GM08714 (cell line): ENCODE measurements around the gene NAA40.
A peak's percentile ranks its signal among the peaks of the same experiment; 100 is the strongest.

Experiments
- H3K4me3 ChIP-seq: fragments of 200-500 bp; sonication (Bioruptor generic); 2 replicates; pipeline ENCODE4 v1.5.1; 2014; ENCODE audit warnings: mild to moderate bottlenecking, low read length, inconsistent platforms
- ZNF274 ChIP-seq: IDR thresholded peaks from 2 replicates; pipeline ENCODE4 v1.6.1; 2012; ENCODE audit warnings: mild to moderate bottlenecking, low read depth, low read length

Gene NAA40

DNA sequence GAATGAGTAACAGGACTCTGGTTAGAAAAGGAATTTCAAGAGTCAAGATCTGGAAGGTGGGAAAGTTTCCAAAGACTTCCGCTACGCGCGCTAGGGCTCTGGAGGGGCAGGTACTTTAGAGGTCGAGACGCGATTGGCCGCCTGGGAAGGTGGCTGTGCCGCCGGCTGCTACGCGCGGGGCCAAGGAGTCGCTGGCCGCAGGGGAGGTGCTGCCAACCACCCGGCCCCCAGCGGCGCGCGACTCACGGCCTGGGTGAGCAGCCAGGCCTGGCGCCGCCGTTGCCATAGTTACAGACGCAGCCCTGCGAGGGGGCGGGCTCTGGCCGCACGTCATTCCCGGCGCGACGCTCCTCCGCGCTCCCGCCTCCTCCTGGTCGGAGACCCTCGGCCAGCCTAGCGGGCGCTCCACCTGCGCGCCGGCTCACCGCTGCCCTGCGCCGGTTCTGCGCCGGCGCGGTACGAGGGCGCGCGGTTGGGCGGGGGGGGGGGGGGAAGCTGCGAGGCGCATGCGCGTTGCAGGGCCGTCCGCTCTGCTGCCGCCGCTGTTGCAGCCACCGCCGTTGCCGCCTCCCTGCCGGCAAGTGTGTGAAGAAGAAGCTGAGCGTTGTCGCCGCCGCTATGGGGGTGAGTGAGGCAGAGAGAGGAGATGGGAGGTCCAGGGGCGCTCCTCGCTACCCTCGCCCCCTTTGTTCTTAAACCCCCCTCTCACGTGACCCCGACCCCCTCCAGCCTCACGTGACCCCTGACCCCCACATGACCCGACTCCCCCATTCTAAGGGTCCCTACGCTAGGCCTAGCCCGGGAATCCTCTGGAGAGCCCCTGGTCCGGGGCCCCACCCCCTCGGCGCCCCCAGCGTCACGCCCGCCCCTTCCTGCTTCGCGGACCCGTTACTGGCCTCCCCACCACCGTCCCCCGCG, at the start of gene NAA40:
TSS of gene NAA40 (plus strand) at position 524 of the 918 bp plus-strand sequence. CDS start at position 619, 95 bp downstream.
- peak within 1 kb of the TSS; percentile 90 for H3K4me3 ChIP-seq
- no peak for TF ChIP-seq ZNF274

DNA sequence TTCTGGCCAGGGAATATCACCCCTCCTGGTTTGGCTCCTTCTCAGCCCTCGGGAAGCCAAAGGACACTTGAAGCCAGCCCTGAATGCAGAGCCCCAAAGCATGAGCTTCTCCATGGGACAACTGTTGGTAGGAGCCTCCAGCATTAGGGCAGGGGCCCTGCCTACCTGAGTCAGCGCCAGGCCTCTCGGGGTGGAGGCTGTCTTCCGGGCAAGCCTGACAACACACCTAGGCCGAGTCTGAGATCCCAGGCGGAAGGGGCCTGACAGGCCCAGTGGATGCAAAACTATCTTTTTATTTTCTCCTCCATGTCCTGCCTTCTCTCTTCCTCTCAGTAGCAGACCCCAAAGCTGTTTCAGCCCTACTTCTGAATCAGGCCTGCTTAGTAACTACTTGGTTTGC, 49.5 kb upstream of the NAA40 start:
- H3K4me3 ChIP-seq = no peak overlapping the region; the same call in 1 of the 2 replicates
- TF ChIP-seq ZNF274 = no peak

DNA sequence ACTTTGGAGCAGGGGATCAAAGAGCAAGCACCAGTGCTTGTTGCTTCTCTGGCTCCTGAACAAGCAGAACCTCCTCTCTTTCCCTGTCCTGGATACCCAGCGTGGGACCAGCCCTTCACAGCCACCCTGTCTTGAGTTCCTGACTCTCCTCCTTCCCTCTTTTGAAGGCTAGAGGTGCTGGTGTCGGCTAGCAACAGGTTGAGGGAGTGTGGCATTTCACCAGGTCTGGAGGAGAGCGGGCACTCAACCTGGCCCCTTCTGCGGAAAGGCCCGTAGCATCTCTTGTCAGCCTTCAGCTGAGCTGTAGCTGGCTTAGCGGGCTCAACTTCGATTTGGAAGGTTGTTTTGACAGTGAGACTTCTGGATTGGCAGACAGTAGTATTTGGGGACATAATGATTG, 48.4 kb upstream of the NAA40 start:
- TF ChIP-seq ZNF274 = no peak
- no peak overlapping the region for H3K4me3 ChIP-seq

DNA sequence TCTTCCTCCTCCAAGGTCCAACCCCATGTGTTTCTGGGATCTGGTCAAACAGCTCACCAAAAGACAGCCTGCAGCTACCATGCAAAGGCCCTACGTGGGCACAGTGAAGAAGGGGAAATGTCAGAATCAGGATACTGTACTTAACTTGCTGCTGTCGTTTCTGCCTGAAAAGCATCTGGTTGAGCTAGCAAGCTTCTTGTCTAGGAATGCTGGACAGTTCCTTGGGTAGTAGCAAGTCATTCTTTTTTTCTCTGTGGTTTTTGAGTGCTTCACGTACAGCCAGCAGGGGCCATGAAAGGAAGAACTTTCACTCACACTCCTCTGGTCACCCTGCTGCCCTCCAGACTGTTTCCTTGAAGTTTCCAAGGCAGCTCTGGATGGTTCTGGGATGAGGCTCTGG, 46.6 kb upstream of the NAA40 start:
- TF ChIP-seq ZNF274 = no peak
- no peak overlapping the region for H3K4me3 ChIP-seq

DNA sequence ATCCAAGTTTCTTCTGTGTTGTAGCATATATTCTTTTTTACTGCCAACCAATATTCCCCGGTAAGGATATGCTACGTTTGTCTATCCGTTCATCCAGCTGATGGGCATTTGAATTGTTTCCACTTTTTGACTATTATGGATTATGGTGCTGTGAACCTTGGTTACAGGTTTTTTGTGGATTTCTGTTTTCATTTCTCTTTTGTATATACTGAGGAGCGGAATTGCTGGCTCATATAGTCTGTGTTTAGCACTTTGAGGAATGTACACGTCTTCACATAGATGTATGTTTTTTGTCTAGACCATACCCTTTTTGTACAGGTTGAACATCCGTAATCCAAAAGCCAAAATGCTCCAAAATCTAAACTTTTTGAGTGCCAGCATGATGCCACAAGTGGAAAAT, 45.4 kb upstream of the NAA40 start:
- no peak overlapping the region for H3K4me3 ChIP-seq
- no peak for TF ChIP-seq ZNF274

DNA sequence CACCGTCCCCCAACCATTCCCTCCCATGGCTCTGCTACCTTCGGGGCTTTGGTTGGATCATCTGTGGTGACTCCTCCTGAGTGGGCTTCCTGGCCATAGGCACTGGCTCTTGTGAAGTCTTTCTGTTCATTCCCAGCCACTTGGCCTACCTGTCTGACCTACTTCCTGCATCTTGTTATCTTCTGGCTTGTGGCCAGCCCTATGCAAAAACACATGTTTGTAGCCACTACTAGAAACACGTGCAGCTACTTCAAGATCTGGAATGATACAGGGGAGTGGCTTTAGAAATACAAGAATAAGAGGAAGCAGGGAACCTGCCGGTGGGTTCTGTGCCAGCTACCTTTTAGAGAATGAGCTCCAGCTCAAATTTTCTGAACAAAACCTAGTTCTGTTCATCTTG, 42.7 kb upstream of the NAA40 start:
- no peak overlapping the region for H3K4me3 ChIP-seq
- no peak for TF ChIP-seq ZNF274

DNA sequence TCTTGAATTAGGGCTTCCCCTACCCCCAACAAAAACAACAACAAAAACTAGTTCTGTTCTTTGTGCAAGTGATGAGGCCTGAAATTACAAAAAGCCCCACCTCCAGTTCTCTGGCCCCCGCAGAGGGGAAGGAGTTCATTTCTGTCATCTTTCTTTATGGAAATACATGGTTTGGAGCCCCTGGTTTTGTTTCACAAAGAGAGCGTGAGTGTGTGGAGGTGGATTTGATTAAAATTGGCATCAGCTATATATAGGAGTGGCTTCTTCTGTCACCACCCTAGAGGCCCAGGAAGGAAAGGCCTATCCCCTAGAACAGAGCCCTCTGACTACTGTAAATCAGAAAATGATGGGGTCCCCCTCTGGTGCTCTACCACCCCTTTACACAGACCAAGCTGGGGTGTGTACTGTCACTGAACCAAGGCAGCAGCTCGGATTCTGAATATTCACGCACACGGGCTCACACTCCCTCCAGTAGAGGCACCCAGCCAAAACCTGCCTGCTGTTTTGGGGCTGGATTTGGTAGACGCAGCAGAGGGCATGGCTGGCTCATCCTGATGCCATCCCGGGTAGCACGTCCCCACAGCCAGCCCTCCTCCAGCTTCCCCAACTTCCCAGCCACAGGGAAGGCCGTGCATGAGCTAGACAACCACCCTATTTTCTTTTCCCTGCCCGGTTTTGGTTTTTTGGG, 41.2 kb upstream of the NAA40 start:
- no peak for TF ChIP-seq ZNF274
- H3K4me3 ChIP-seq = no peak overlapping the region

DNA sequence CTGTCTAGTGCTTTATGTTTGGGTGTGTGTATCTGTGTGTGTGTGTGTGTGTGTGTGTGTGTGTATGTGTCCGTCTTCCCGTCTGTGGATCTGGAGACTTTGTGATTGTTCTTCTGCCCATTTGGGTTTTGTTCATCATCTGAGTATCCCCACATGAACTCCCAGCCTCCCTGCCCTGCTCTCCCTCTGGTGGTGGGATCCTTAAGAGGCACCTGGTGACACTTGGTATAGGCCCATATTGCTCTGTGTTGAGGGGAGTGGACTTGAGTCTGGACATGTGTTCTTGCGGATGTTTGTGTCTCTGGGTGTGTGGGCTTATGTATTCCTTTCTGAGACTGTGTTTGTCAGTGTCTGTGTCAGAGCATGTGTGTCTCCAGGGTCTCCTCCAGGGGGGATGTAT, 37.1 kb upstream of the NAA40 start:
- TF ChIP-seq ZNF274 = no peak
- no peak overlapping the region for H3K4me3 ChIP-seq

DNA sequence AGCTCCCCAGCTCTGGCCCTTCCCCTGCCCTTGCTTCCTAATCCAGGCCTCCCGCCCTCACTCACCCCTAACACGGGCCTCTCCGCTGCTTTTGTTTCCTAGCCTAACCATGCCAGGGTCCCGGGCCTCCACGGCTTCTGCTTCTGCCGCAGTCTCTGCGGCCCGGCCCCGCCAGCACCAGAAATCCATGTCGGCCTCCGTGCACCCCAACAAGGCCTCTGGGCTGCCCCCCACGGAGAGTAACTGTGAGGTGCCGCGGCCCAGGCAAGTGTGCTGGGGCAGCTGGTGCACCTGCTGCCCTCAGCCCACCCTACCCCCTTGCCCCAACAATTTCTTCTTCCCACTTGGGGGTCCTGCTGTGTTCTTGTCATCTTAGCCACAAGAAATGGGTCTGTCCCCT, 34.9 kb upstream of the NAA40 start:
- no peak for TF ChIP-seq ZNF274
- H3K4me3 ChIP-seq = no peak overlapping the region

DNA sequence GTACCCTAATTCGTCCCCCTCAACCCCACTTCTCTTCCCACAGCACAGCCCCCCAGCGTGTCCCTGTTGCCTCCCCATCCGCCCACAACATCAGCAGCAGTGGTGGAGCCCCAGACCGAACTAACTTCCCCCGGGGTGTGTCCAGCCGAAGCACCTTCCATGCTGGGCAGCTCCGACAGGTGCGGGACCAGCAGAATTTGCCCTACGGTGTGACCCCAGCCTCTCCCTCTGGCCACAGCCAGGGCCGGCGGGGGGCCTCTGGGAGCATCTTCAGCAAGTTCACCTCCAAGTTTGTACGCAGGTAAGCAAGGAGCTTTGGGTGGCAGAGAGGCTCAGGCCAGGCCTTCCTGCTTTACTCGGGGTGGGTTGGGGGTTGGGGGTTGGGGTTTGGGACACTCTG, 34.1 kb upstream of the NAA40 start:
- H3K4me3 ChIP-seq = no peak overlapping the region
- no peak for TF ChIP-seq ZNF274

DNA sequence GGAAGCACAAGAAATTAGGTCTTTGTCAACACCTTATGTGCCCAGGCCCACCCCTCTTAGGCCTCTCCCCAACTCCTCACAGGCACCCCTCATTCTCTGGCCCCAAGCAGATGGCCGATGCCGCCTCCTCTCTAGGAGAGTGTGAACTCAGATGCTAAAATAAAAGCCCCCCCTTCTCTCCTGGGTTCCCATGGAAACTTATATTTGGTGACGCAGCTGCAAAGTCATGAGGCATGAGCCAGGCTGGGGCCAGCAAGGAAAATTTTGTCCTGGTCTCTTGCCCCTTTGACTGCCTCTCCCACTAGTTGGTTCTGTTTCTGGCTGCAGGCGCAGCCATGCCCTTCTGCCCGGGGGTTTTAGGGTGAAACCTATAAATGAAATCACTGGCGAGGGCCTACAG, 33.6 kb upstream of the NAA40 start:
- no peak for TF ChIP-seq ZNF274
- H3K4me3 ChIP-seq = no peak overlapping the region

DNA sequence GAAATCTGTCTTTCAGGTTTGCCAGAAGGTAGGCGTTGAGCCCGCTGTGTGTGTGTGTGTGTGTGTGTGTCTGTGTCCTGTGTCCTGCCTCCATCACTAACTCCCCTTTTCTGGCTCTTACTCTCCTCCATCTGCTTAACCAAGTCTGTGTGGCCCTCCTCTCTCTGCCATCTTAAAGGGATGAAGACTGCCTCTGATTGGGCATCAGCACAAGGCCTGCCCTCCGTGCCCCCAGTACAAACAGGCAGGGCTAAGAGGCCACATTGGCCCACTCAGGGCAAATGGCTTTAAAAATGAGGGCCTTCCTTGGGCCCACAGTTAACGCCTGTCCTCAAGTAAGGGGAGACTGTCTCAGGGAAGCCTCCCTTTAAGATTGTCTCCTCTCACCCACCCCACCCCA, 32.7 kb upstream of the NAA40 start:
- H3K4me3 ChIP-seq = no peak overlapping the region
- TF ChIP-seq ZNF274 = no peak

DNA sequence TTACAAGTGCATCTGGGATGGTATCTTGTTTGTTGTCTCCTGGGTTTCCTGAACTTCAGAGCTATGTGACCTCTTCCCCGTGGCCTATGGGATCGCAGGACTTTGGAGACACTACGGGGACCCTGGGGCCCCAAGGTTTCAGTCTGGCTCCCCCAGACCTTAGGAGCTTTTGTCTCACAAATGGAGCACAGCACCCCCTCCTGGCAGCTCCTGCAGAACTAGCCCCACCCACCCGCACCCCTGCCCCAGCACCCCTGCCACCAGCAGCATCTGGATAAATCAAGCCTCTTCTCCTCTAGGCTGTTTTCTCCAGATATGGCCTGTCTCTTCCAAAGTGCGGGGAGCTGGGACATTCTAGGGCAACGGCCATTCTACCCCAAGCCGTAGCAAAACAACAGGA, 32.2 kb upstream of the NAA40 start:
- no peak overlapping the region for H3K4me3 ChIP-seq
- no peak for TF ChIP-seq ZNF274

DNA sequence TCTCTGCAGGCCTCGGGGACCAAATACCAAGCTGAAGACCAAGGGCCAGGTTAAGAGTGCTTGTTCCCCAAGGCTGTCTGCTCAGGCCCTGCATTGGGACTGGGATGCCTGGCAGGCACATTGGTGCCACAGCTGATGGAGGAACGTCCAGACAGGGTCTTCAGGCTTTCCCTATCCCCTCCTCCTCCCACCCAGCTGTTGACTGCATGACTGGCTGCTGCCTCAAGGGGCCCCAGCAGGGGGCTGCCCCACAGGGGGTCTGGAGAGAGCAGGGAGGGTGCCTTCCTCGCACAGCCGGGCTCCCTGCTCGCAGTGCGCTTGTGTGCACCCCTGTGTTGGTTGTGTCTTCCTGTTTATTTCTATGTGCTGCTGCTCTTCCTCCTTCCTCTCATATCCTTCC, 31.7 kb upstream of the NAA40 start:
- no peak overlapping the region for H3K4me3 ChIP-seq
- TF ChIP-seq ZNF274 = no peak

DNA sequence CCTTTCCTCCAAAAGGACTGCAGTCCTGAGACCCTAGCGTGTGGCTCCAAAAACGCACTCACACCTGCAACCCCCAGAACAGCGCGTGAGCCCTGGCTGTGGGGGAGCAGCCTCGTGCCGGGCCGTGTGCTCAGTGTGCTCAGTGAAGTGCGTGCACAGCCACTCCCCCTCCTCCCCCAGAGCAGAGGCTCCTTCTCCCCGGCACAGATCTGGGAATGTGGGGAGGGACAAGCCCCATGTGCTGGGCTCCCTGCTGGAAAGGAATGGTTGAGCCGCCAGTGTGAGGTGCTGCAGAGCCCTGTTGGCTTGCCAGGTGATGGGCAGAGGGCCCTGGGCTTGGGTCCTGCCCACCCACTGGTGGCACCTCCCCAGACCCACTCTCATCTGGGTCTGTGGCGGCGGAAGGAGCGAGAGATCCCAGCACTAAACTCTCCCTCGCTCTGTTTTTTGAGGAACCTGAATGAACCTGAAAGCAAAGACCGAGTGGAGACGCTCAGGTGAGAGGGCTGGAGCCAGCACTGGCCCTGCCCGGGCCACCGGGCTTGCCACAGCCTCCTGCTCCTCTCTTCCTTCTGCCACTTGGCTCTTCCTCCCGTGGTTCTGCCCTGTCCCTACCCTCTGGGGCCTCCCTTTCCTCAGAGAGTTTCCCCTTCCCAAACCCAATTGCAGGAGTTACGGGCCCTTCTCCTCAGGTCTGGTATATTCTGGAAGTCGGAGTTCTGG, 30.8 kb upstream of the NAA40 start:
- no peak overlapping the region for H3K4me3 ChIP-seq
- no peak for TF ChIP-seq ZNF274
